Neural cell (in vitro differentiated cells): Measurements from ENCODE around the gene HM13. TPM values are rescaled to one million over a fixed set of nuclear protein-coding genes. Genes with fewer than 3 reads are reported as not detected.
A peak's percentile ranks its signal among the peaks of the same experiment; 100 is the strongest.
"Not testable (repeated sequence)": the region's sequence is repeated elsewhere in the genome, so short reads cannot be mapped to it uniquely, and the experiment has no call there.

Experiments used
- H2AFZ ChIP-seq: fragments of 200-600, 300-800 bp; sonication (generic), shearing (Covaris generic); 2 replicates; pipeline ENCODE4 v1.6.0; 2014; ENCODE audit warnings: low read depth, mild to moderate bottlenecking, antibody characterized with exemption, low read length, moderate library complexity
- H3F3A ChIP-seq: fragments of 200-600 bp; shearing (Covaris generic); 2 replicates; pipeline ENCODE4 v1.6.1; 2016; ENCODE audit warnings: mild to moderate bottlenecking, moderate library complexity, mixed read lengths, antibody characterized with exemption, low read length; ENCODE audit not compliant: insufficient read depth, poor library complexity, severe bottlenecking
- H3K27ac ChIP-seq: fragments of 200-600, 300-800 bp; sonication (generic), shearing (Covaris generic); 2 replicates; pipeline ENCODE4 v1.5.1; 2014; ENCODE audit warnings: mild to moderate bottlenecking, low read length, moderate library complexity
- H3K27me3 ChIP-seq: fragments of 300-800, 200-600 bp; sonication (generic), shearing (Covaris generic); 2 replicates; pipeline ENCODE4 v1.6.0; 2014; ENCODE audit warnings: mild to moderate bottlenecking, low read depth, low read length, moderate library complexity; ENCODE audit not compliant: insufficient read depth
- H3K36me3 ChIP-seq: fragments of 300-800, 200-600 bp; sonication (generic), shearing (Covaris generic); 2 replicates; pipeline ENCODE4 v1.5.1; 2014; ENCODE audit warnings: mild to moderate bottlenecking, antibody characterized with exemption, low read length, moderate library complexity; ENCODE audit not compliant: insufficient read depth
- H3K4me2 ChIP-seq: fragments of 300-800, 200-600 bp; sonication (generic), shearing (Covaris generic); 2 replicates; pipeline ENCODE4 v1.6.0; 2014; ENCODE audit warnings: mild to moderate bottlenecking, low read length
- H3K4me3 ChIP-seq: fragments of 300-800, 200-600 bp; sonication (generic), shearing (Covaris generic); 2 replicates; pipeline ENCODE4 v1.5.1; 2014; ENCODE audit warnings: mild to moderate bottlenecking, low read length, moderate library complexity
- H3K79me2 ChIP-seq: fragments of 200-600 bp; shearing (Covaris generic); replicated peaks from 2 replicates; pipeline ENCODE4 v1.6.0; 2014; ENCODE audit warnings: mild to moderate bottlenecking, low read length, moderate library complexity; ENCODE audit not compliant: insufficient read depth
- H3K9ac ChIP-seq: fragments of 300-800, 200-600 bp; sonication (generic), shearing (Covaris generic); 2 replicates; pipeline ENCODE4 v1.6.1; 2016; ENCODE audit warnings: mild to moderate bottlenecking, low read length, mixed read lengths
- H3K9me2 ChIP-seq: fragments of 200-600 bp; shearing (Covaris generic); 2 replicates; pipeline ENCODE4 v1.6.1; 2016; ENCODE audit warnings: mild to moderate bottlenecking, low read length, mixed read lengths; ENCODE audit not compliant: insufficient read depth
- H3K9me3 ChIP-seq: fragments of 200-600, 300-800 bp; sonication (generic), shearing (Covaris generic); 2 replicates; pipeline ENCODE4 v1.6.1; 2016; ENCODE audit warnings: mild to moderate bottlenecking, mixed run types, low read length, moderate library complexity, mixed read lengths
- H4K20me1 ChIP-seq: fragments of 200-600 bp; shearing (Covaris generic); 2 replicates; pipeline ENCODE4 v1.6.1; 2016; ENCODE audit warnings: mild to moderate bottlenecking, mixed run types; ENCODE audit not compliant: insufficient read depth
- CTCF ChIP-seq: fragments of 450-650 bp; IDR thresholded peaks from 2 replicates; pipeline ENCODE4 v1.5.1; 2014; ENCODE audit warnings: antibody characterized with exemption, mild to moderate bottlenecking, moderate library complexity; ENCODE audit not compliant: poor library complexity, severe bottlenecking
- EP300 ChIP-seq: fragments of 450-650 bp; conservative IDR thresholded peaks from 2 replicates; pipeline ENCODE4 v1.6.1; 2014; ENCODE audit warnings: antibody characterized with exemption, mild to moderate bottlenecking, moderate library complexity; ENCODE audit not compliant: poor library complexity, severe bottlenecking
- MXI1 ChIP-seq: fragments of 450-650 bp; conservative IDR thresholded peaks from 2 replicates; pipeline ENCODE4 v1.6.1; 2014; ENCODE audit warnings: antibody characterized with exemption, mild to moderate bottlenecking; ENCODE audit not compliant: poor library complexity, severe bottlenecking
- POLR2AphosphoS5 ChIP-seq: IDR thresholded peaks from 2 replicates; pipeline ENCODE4 v1.6.1; 2012
- RAD21 ChIP-seq: fragments of 450-650 bp; conservative IDR thresholded peaks from 2 replicates; pipeline ENCODE4 v1.6.1; 2014; ENCODE audit warnings: antibody characterized with exemption, mild to moderate bottlenecking, moderate library complexity
- REST ChIP-seq: IDR thresholded peaks from 2 replicates; pipeline ENCODE4 v1.6.1; 2012; ENCODE audit warnings: borderline replicate concordance
- TAF1 ChIP-seq: IDR thresholded peaks from 2 replicates; pipeline ENCODE4 v1.6.1; 2012; ENCODE audit warnings: low read depth
- polyA plus RNA-seq: library from polyadenylated mRNA; depleted of rRNA; stranded (reverse); fragments of >200 nt; gene quantifications from 2 replicates; pipeline ENCODE4 v1.2.3, GENCODE V29; 2014

Gene HM13
- polyA plus RNA-seq, 1 donor from 2014 or later, result 95.4 TPM

GRCh38 chr20:31516166-31516565, 1.9 kb downstream of the HM13 start:
- Histone ChIP-seq H3K4me2 (peak overlapping the region; percentile 93), H3K9me3 (no peaks in the 10 kb centered on the region), H2AFZ (no peak overlapping the region), H4K20me1 (no peaks in the 10 kb centered on the region), H3K4me3 (peak overlapping the region; percentile 73), H3K36me3 (no peaks in the 10 kb centered on the region), H3K79me2 (peaks cover 36% of the 10 kb centered on the region), H3K27ac (no peak overlapping the region), H3K27me3 (no peaks in the 10 kb centered on the region), H3K9ac (no peak overlapping the region), H3F3A (no peaks in the 10 kb centered on the region), H3K9me2 (no peaks in the 10 kb centered on the region)
- TF ChIP-seq RAD21 (no peak), EP300 (no peak), MXI1 (no peak), TAF1 (no peak)

- no peaks in the 10 kb centered on the region for H3K27me3 ChIP-seq
- H3K4me3 ChIP-seq, result peak overlapping the region; percentile 3
- H3K9ac ChIP-seq, result no peak overlapping the region
- no peaks in the 10 kb centered on the region for H3K36me3 ChIP-seq
- no peaks in the 10 kb centered on the region for H3K9me3 ChIP-seq
- H2AFZ ChIP-seq, result no peak overlapping the region
- H3K4me2 ChIP-seq, result no peak overlapping the region
- no peaks in the 10 kb centered on the region for H3K9me2 ChIP-seq
- H4K20me1 ChIP-seq, result no peaks in the 10 kb centered on the region
- H3K79me2 ChIP-seq, result peaks cover 36% of the 10 kb centered on the region
- H3F3A ChIP-seq, result no peaks in the 10 kb centered on the region
- TF ChIP-seq EP300 (no peak), CTCF (no peak), REST (no peak), RAD21 (no peak)
- no peak overlapping the region for H3K27ac ChIP-seq
Observed at GRCh38 chr20:31516651-31517050, 2.4 kb downstream of the HM13 start.

GRCh38 chr20:31517373-31517772, 3.1 kb downstream of the HM13 start:
- Histone ChIP-seq H3K9me2 (no peaks in the 10 kb centered on the region), H3K9ac (no peak overlapping the region), H3K4me2 (no peak overlapping the region), H3K27ac (no peak overlapping the region), H4K20me1 (no peaks in the 10 kb centered on the region), H3K79me2 (peaks cover 36% of the 10 kb centered on the region), H3F3A (no peaks in the 10 kb centered on the region), H3K9me3 (no peaks in the 10 kb centered on the region), H3K36me3 (no peaks in the 10 kb centered on the region), H3K4me3 (no peak overlapping the region), H2AFZ (no peak overlapping the region), H3K27me3 (no peaks in the 10 kb centered on the region)
- TF ChIP-seq POLR2AphosphoS5, result no peak
- no peak for TF ChIP-seq REST
- no peak for TF ChIP-seq CTCF
- TF ChIP-seq MXI1, result no peak
- no peak for TF ChIP-seq RAD21
- no peak for TF ChIP-seq TAF1

GRCh38 chr20:31521267-31521666, 7.0 kb downstream of the HM13 start:
- H3K36me3 ChIP-seq, H3F3A ChIP-seq, H2AFZ ChIP-seq, H3K9ac ChIP-seq, H4K20me1 ChIP-seq, H3K4me3 ChIP-seq, H3K27ac ChIP-seq, H3K4me2 ChIP-seq, H3K9me2 ChIP-seq, H3K27me3 ChIP-seq, H3K9me3 ChIP-seq: not testable (repeated sequence)
- peaks cover 22% of the 10 kb centered on the region for H3K79me2 ChIP-seq
